Spleen (tissue), 7 donors: ENCODE results near the gene LTBP1.

Experiments
- CTCF ChIP-seq, 11 experiments: fragments of 200-600 bp in 7 of 11; fragments of 450-650 bp in 4 of 11; sonication (generic) in 4 of 11; IDR thresholded peaks in 8 of 11; conservative IDR thresholded peaks in 3 of 11; 1 replicate in 7 of 11; 2 replicates in 4 of 11; pipeline versions ENCODE4 v1.4.0 to v1.8.0; 2016 to 2021; ENCODE audit warnings: antibody characterized with exemption in 11 of 11, inconsistent platforms in 4 of 11, mild to moderate bottlenecking in 1 of 11
- POLR2A ChIP-seq, 3 donors: fragments of 450-650 bp; IDR thresholded peaks; one replicate each; pipeline ENCODE4 v1.5.1; 2017; ENCODE audit warnings: antibody characterized with exemption in 3 of 3, mild to moderate bottlenecking in 1 of 3
- donor health status: DM: no; HTN: no; CAD: no; lungs with moderate emphysema.
- donor health status: DM: no; HTN: no; CAD: no.
- donor health status: DM: no; HTN: no; CAD: no.

DNA sequence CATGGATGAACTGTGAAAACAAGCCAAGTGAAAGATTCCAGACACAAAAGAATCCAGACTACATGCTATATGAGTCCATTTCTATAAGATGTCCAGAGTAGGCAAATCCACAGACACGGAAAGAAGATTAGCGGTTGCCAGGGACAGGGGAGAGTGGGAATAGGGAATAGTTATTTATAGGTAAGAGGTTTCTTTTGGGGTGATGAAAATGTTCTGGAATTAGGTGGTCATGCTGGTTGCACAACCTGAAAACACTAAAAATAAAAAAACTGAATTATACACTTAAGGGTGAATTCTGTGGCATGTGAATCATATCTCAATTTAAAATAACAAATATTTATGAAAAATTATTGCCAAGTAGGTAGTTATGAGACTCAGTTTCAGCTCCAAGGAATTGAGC is 168.4 kb downstream of the LTBP1 start:
- TF ChIP-seq CTCF (IDR thresholded peaks at IDR 0.05 in 8 of 11, conservative IDR thresholded peaks at IDR 0.05 in 3 of 11) (no peak), POLR2A (IDR thresholded peaks at IDR 0.05) (no peak)
